Tibial artery (tissue), 4 donors: Measurements from ENCODE around the gene FIGNL1.

Source experiments
- DNase-seq, 2 donors: peaks; one replicate each; pipeline ENCODE4 v3.0.0-alpha.2; 2019
- H3K27ac ChIP-seq, 2 donors: fragments of 200-600 bp; sonication (generic) in 1 of 2; 1 replicate in 1 of 2; 2 replicates in 1 of 2; pipeline ENCODE4 v1.5.1; 2018 to 2019; ENCODE audit warnings: mild to moderate bottlenecking in 1 of 2
- H3K27me3 ChIP-seq, 2 donors: fragments of 200-600 bp; sonication (generic) in 1 of 2; one replicate each; pipeline versions ENCODE4 v1.5.1 to v1.6.0; 2016 to 2019
- H3K36me3 ChIP-seq, 3 donors: fragments of 200-600 bp; sonication (generic) in 2 of 3; one replicate each; pipeline ENCODE4 v1.5.1; 2016 to 2019; ENCODE audit warnings: mild to moderate bottlenecking in 2 of 3
- H3K4me1 ChIP-seq, 4 donors: fragments of 200-600 bp; sonication (generic) in 2 of 4; 1 replicate in 3 of 4; 2 replicates in 1 of 4; pipeline ENCODE4 v1.5.1; 2016 to 2019
- H3K4me3 ChIP-seq, 2 donors: fragments of 200-600 bp; sonication (generic) in 1 of 2; 1 replicate in 1 of 2; 2 replicates in 1 of 2; pipeline ENCODE4 v1.5.1; 2018 to 2019; ENCODE audit warnings: mild to moderate bottlenecking in 2 of 2
- H3K9me3 ChIP-seq, 3 donors: fragments of 200-600 bp; sonication (generic) in 1 of 3; one replicate each; pipeline ENCODE4 v1.5.1; 2016 to 2019
- intact Hi-C: fragments of 100-400 bp; cut with DNase I; formaldehyde crosslinking; loops from one replicate; pipeline ENCODE4 v1.15.0; 2023; ENCODE audit warnings: low total_unique reads
- TF ChIP-seq, protein P1 (sequence below), 2 experiments: fragments of 200-600 bp in 1 of 2; fragments of 450-650 bp in 1 of 2; IDR thresholded peaks; one replicate each; pipeline ENCODE4 v1.5.1; 2017 to 2019; ENCODE audit warnings: antibody characterized with exemption in 2 of 2, mild to moderate bottlenecking in 1 of 2, moderate library complexity in 1 of 2

The FIGNL1 gene

DNA sequence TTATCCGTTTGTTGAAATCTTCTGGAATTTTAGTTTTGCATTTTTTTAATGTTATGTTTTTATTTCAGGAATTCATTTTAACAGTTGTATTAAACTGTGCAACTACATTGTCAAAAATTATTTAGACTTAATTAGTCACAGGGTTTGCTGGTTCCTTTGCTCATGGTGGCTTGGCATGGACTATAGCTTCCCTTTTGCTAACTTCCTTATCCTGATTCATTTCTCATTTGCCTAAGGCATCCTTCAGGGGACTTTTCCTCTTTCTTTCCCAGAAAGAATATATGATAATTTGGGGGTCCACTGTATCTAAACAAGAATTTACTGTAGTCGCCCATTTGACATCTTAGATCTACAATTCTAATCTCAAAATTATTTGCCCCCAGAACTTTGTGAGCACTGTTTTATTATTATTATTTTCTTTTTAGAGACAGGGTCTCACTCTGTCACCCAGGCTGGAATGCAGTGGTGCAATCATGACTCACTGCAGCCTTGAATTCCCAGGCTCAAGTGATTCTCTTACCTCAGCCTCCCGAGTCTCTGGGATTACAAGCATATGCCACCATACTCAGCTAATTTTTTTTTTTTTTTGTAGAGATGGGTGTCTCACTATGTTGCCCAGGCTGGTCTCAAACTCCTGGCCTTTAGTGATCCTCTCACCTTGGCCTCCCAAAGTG, 13.9 kb downstream of the FIGNL1 start:
- intact Hi-C loops: no loop called here
- no peaks in the 10 kb centered on the region for H3K27me3 ChIP-seq
- TF ChIP-seq, protein P1, sequence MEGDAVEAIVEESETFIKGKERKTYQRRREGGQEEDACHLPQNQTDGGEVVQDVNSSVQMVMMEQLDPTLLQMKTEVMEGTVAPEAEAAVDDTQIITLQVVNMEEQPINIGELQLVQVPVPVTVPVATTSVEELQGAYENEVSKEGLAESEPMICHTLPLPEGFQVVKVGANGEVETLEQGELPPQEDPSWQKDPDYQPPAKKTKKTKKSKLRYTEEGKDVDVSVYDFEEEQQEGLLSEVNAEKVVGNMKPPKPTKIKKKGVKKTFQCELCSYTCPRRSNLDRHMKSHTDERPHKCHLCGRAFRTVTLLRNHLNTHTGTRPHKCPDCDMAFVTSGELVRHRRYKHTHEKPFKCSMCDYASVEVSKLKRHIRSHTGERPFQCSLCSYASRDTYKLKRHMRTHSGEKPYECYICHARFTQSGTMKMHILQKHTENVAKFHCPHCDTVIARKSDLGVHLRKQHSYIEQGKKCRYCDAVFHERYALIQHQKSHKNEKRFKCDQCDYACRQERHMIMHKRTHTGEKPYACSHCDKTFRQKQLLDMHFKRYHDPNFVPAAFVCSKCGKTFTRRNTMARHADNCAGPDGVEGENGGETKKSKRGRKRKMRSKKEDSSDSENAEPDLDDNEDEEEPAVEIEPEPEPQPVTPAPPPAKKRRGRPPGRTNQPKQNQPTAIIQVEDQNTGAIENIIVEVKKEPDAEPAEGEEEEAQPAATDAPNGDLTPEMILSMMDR (IDR thresholded peaks at IDR 0.05): no peak
- no peak overlapping the region for H3K27ac ChIP-seq
- H3K9me3 ChIP-seq: no peaks in the 10 kb centered on the region
- H3K4me3 ChIP-seq: no peak overlapping the region
- no peaks in the 10 kb centered on the region for H3K4me1 ChIP-seq
- no peak for DNase-seq
- H3K36me3 ChIP-seq: peaks cover 0 to 16% (median 13%) of the 10 kb centered on the region in 3 donors

DNA sequence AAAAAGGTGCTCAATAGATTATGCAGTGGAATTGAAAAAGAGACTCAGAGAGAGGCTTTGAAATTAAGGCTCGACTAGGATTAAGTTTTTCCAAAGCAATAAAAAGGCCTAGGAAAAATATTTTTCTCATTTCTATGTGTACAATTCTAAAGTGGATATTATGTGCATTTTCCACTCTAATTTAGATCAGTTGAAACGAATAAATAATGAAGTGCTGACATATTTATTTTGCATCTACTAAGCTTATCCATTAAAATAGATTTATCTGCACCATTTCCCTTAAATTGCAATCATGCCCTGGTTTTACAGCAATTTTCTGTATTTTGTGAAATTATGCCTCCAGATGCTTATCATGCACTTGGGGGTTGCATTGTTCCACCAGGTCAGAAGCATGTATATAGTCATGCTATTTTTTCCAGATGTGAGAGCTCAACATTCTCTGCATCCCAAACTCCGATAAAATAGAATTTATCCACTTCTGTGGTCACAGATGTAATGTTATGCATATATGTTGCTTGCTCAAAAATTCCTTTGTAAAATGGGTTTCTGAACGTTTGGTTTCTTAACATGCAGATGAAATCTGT, 18.3 kb downstream of the FIGNL1 start:
- H3K4me1 ChIP-seq: no peaks in the 10 kb centered on the region
- no peaks in the 10 kb centered on the region for H3K36me3 ChIP-seq
- intact Hi-C loops: no loop called here
- no peaks in the 10 kb centered on the region for H3K27me3 ChIP-seq
- no peaks in the 10 kb centered on the region for H3K9me3 ChIP-seq
- no peak overlapping the region for H3K4me3 ChIP-seq
- no peak for DNase-seq
- TF ChIP-seq, protein P1 (IDR thresholded peaks at IDR 0.05): no peak
- no peak overlapping the region for H3K27ac ChIP-seq

DNA sequence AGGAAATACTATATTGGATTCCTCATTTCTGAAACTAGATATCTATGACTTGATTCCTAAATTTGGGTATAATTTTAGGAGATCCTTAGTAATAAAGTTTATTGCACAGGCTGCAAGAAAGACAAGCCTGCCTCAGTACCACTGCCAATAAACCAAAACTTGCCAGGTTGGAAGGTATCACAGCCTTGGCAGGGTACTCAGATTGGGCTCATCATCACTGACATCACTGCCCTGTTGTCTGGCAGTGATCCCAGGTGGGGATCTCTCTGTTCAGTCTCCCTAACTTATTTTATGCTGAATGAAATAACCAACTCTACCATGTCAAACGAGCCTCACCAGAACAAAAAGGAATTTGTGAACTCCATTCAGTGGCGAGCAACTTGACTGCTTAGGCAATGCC, 18.8 kb downstream of the FIGNL1 start:
- H3K27ac ChIP-seq: no peak overlapping the region
- H3K4me3 ChIP-seq: no peak overlapping the region
- no peaks in the 10 kb centered on the region for H3K36me3 ChIP-seq
- TF ChIP-seq, protein P1 (IDR thresholded peaks at IDR 0.05): no peak
- no peaks in the 10 kb centered on the region for H3K4me1 ChIP-seq
- intact Hi-C loops: no loop called here
- H3K9me3 ChIP-seq: no peaks in the 10 kb centered on the region
- no peak for DNase-seq
- H3K27me3 ChIP-seq: no peaks in the 10 kb centered on the region

DNA sequence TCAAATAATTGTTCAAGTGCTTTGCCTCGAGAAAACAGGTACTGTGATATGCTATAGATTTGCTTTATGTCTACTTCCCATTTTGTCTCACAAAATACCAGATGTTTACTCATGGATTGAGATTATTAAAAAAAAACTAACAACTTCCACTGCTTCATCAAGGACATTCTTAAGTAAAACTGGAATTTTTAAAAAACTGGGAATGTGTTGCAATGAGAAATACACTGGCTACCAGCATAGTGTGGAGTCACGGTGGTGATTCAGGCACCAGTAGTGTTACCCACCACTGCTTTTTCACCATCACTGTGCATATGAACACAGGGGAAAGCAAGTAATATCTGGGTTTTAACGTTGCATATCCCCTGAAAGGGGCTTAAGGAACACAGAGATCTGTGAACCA, 21.2 kb downstream of the FIGNL1 start:
- no peaks in the 10 kb centered on the region for H3K27me3 ChIP-seq
- no peaks in the 10 kb centered on the region for H3K36me3 ChIP-seq
- no peak overlapping the region for H3K27ac ChIP-seq
- TF ChIP-seq, protein P1 (IDR thresholded peaks at IDR 0.05): no peak
- H3K4me1 ChIP-seq: no peaks in the 10 kb centered on the region
- no peak overlapping the region for H3K4me3 ChIP-seq
- intact Hi-C loops: no loop called here
- no peak for DNase-seq
- H3K9me3 ChIP-seq: no peaks in the 10 kb centered on the region

DNA sequence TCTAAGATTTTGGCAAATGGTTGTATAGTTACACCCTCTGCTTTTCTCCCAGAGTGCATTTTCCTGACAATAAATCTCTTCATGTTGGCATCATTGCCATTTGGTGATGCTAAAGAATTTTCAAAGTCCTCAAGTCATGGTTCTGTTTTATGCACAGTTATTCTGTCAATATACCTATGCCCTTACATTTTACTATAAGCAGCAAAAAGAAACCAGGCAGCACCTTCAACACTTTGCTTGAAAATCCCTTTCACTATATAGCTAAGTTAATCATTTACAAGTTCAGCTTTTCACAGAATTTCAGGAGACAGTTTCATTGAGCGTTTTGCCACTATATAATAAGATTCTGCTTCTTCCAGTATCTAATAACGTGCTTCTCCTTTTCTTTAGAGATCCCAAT, 22.6 kb downstream of the FIGNL1 start:
- Histone ChIP-seq H3K27ac (no peak overlapping the region), H3K9me3 (no peaks in the 10 kb centered on the region), H3K4me3 (no peak overlapping the region), H3K36me3 (no peaks in the 10 kb centered on the region), H3K4me1 (no peaks in the 10 kb centered on the region), H3K27me3 (no peaks in the 10 kb centered on the region)
- TF ChIP-seq, protein P1 (IDR thresholded peaks at IDR 0.05): no peak
- intact Hi-C loops: no loop called here
- DNase-seq: no peak
